Activated CD4-positive, alpha-beta T cell treated with anti-CD3 and anti-CD28 coated beads for 36 hours (primary cell): Measurements from ENCODE around the gene COL5A1. TPM values are rescaled to one million over a fixed set of nuclear protein-coding genes. Genes with fewer than 3 reads are reported as not detected.

ENCODE experiments used
- ATAC-seq: fragments of 200-7000 bp; cut with Tn5 transposase; one replicate; pipeline ENCODE4 v1.10.0; 2021; ENCODE audit warnings: mild to moderate bottlenecking, moderate library complexity
- CTCF ChIA-PET: fragments of 350-600 bp; sonication (Branson Sonifier 250); formaldehyde crosslinking; loops from one replicate; lab custom pipeline; 2021; ENCODE audit warnings: antibody characterized with exemption; lab: Charles Lee
- POLR2A ChIA-PET: fragments of 350-600 bp; sonication (Branson Sonifier 250); formaldehyde crosslinking; loops from one replicate; lab custom pipeline; 2021; ENCODE audit warnings: antibody characterized with exemption, inconsistent platforms; lab: Charles Lee
- DNase-seq: peaks from one replicate; pipeline ENCODE4 v3.0.0-alpha.2; 2020
- H3K27ac Mint-ChIP-seq: one replicate; pipeline ENCODE4 v1.8.0; 2021; ENCODE audit warnings: mixed read lengths
- H3K27me3 Mint-ChIP-seq: one replicate; pipeline ENCODE4 v1.8.0; 2021; ENCODE audit warnings: mixed read lengths
- H3K36me3 Mint-ChIP-seq: one replicate; pipeline ENCODE4 v1.8.0; 2021; ENCODE audit warnings: low read depth, mixed read lengths
- H3K4me1 Mint-ChIP-seq: one replicate; pipeline ENCODE4 v1.8.0; 2021; ENCODE audit warnings: mixed read lengths
- H3K4me3 Mint-ChIP-seq: one replicate; pipeline ENCODE4 v1.8.0; 2021; ENCODE audit warnings: mild to moderate bottlenecking, moderate library complexity, mixed read lengths
- H3K9me3 Mint-ChIP-seq: one replicate; pipeline ENCODE4 v1.8.0; 2021; ENCODE audit warnings: low read depth, mixed read lengths
- intact Hi-C, 2 experiments: fragments of 100-400 bp; cut with DNase I in 1 of 2; cut with micrococcal nuclease in 1 of 2; formaldehyde crosslinking; loops; one replicate each; pipeline versions ENCODE4 v1.14.2 to v1.15.1; 2022 to 2024; cut with DNase I, micrococcal nuclease
- total RNA-seq, 2 experiments: library from RNA; stranded (reverse); gene quantifications; one replicate each; pipeline ENCODE4 v1.2.3, GENCODE V29; 2021

The COL5A1 gene
- under 1 TPM; 0.07 to 0.16 TPM for total RNA-seq

DNA sequence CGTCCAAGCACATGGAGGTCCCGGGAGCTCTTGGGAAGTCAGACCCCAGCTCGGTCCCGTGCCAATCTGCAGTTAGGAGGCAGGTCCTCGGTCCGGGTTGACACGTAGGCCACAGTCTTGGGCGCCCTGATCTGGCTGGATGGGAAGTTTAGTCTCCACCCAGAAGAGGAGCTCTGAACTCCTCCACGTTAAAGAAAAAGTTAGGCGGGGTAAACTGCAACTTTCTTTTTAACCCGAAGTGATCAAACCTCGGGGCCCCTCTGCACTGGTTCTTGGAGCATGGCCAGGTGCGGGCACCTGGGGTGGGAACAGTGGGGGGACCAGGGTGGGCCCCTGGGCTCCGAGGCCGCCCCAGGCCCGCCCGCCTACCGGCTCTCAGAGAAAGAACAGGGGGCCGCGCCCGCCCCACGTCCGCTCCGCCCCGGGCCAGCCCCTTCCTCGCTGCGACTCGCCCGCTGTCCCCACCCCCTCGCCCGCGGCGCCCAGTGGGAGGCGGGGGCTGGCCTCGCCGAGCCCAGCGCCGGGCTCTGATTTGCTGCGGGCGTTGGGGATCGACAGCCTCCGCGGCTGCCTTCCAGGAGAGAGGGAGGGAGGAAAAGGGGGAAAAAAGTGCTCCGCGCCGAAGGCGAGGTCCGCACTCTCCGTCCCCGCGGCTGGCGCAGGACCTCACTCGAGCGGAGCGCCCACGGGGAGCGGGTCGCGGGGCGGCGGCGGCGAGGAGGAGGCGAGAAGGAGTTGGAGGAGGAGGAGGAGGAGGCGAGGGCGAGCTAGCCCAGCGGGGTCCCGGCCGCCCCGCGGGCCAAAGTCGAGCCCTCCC is at the start of gene COL5A1:
COL5A1 (plus strand) TSS at position 631 of the 817 bp plus-strand sequence. CDS start 385 bp downstream, outside the sequence.
- POLR2A ChIA-PET, result no interaction called here
- CTCF ChIA-PET, result no interaction called here
- H3K4me1 Mint-ChIP-seq, result peaks cover 2% of the 10 kb centered on the region
- no peak within 1 kb of the TSS for H3K4me3 Mint-ChIP-seq
- peak; percentile 90 for ATAC-seq
- DNase-seq, result peak; percentile 62
- no peaks in the 10 kb centered on the region for H3K36me3 Mint-ChIP-seq
- no peak within 1 kb of the TSS for H3K27ac Mint-ChIP-seq
- peaks cover 13% of the 10 kb centered on the region for H3K27me3 Mint-ChIP-seq
- H3K9me3 Mint-ChIP-seq, result no peaks in the 10 kb centered on the region
- intact Hi-C loops, result loop anchor here in 1 of 2 experiments (5.0 kb wide), 1 partner anchor 194 kb away; no protein-coding TSS in a partner anchor

DNA sequence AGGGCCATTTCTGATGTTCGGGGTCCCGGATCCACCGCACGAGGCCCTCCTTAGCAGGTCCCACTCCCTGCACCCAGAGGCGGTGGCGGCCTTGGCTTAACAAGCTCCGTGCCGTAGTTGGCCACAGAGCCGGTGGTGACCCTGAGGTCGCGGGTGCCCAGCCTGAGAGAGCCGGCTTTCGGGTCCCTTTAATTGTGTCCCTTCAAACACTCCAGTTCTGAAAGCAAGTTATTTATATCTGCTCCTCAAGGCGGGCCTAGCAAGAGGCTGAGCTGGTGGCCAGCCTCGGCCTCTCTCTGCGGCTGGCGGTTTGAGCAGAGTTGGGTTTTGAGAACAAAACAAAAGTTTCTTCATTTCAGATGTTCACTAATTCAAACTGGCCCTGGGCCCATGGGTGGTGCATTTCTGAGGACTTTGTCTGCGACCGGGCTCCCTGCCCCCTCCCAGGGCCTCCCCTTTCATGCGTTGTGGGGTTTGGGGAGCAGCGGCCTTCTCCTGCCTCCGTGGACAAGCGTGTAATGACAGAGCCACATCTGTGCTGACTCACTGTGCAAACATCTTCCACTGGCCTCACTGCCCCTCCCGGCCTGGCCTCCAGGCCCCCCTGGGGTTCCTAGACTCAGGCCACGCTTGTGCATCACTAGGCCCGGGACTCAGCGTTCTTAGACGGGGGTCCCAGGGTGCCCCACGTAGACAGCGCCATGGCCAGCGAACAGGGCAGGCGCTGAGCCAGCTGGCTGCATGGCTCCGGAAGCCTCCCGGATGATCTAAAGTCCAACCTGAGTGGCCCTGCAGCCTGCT is 49.4 kb upstream of the COL5A1 start:
- ChIA-PET POLR2A (no interaction called here), CTCF (no interaction called here)
- Mint-ChIP-seq H3K27me3 (peaks cover 8% of the 10 kb centered on the region), H3K4me1 (no peaks in the 10 kb centered on the region), H3K27ac (no peak overlapping the region), H3K4me3 (no peak overlapping the region), H3K36me3 (no peaks in the 10 kb centered on the region), H3K9me3 (no peaks in the 10 kb centered on the region)
- no peak for ATAC-seq
- DNase-seq, result no peak
- intact Hi-C loops, result no loop called here

GRCh38 chr9:134592819-134593200 is 48.8 kb upstream of the COL5A1 start:
- ATAC-seq (no peak), DNase-seq (no peak)
- ChIA-PET POLR2A (no interaction called here), CTCF (no interaction called here)
- Mint-ChIP-seq H3K9me3 (no peaks in the 10 kb centered on the region), H3K27ac (no peak overlapping the region), H3K4me1 (no peaks in the 10 kb centered on the region), H3K4me3 (no peak overlapping the region), H3K36me3 (no peaks in the 10 kb centered on the region), H3K27me3 (peaks cover 8% of the 10 kb centered on the region)
- intact Hi-C loops, result no loop called here

DNA sequence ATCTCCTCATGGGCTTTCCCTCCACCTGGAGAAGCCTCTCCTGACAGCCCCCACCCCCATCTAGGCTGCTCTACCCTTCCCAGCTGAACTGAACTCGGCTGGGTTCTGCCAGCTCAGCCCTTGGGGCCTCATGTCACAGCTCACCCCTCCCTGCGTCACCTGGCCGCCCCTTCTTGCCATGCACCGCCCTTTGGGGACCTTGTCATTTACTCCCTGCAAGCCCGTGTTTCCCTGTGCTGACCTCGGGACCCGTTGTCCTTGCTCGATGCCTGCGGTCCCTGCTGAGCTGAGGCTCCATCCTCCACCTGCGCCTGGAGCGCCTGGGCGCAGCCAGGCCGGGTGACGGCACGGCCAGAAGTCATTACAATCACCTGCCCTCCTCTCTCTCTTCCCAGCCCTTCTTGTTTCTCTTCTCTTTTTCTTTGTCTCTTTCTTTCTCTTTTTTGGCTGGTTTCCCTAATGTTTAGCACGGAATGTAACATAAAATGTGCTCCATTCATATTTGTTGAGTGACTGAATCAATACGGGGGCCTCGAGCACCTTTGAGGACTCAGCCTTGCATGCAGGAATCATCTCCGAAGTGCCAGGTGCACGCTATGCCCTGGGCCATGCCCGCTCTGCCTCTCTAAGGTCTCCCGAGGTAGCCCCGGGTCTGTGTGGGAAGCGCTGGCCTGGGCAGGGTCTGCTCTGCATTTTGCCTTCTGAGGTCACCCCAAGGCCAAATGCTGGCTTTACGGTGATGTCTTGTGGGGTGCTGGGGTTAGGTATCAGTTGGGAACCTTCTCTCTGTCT is 48.1 kb upstream of the COL5A1 start:
- H3K27ac Mint-ChIP-seq, result no peak overlapping the region
- DNase-seq (no peak), ATAC-seq (no peak)
- no peaks in the 10 kb centered on the region for H3K9me3 Mint-ChIP-seq
- ChIA-PET CTCF (no interaction called here), POLR2A (no interaction called here)
- intact Hi-C loops, result no loop called here
- H3K27me3 Mint-ChIP-seq, result peaks cover 8% of the 10 kb centered on the region
- H3K36me3 Mint-ChIP-seq, result no peaks in the 10 kb centered on the region
- H3K4me3 Mint-ChIP-seq, result no peak overlapping the region
- H3K4me1 Mint-ChIP-seq, result no peaks in the 10 kb centered on the region

DNA sequence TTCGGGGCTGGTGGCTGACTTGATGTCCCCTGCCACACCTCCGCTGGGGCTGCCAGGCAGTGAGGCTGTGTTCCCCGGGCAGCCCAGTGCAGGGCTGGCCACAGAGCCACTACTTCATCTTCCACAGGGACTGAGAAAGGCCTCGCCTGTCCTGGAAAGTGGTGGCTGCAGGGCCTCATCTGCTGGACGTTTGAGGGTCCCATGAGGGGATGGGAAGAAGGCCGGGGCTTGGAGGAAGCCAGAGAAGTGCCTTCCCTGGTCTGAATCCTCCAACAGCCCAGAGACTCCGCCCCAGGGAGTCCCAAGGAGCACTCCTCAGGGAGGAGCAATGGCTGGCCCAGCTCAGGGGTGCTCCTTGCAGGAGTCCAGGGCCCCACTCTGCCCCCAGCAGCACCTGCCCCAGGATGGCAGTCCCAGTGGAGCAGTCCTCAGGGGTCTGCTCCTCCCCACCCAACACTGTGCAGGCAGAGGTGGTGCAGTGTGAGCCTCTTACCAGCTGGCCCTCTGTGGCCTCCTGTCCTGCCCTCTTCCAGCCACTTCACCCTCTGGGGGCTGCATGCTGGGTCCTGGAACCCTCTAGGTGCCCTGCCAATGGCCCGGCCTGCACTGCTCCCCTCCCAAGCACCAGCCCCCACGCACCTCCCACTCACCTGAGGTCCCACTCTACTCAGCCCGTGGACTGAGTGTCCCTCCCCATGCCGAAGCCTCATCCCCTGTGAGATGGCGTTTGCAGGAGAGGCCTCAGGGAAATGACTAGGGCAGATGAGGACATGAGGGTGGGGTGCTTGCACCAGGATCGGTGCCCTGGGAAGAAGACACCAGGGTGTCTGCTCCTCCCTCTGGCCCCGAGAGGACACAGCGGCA is 47.3 kb upstream of the COL5A1 start:
- H3K9me3 Mint-ChIP-seq, result no peaks in the 10 kb centered on the region

GRCh38 chr9:134595014-134595413 is 46.6 kb upstream of the COL5A1 start:
- CTCF ChIA-PET, result no interaction called here

More for the DNA sequence above, 47.3 kb upstream of the COL5A1 start:
- CTCF ChIA-PET, result no interaction called here
- POLR2A ChIA-PET, result no interaction called here
- H3K27me3 Mint-ChIP-seq, result peaks cover 8% of the 10 kb centered on the region
- DNase-seq (no peak), ATAC-seq (no peak)
- no peak overlapping the region for H3K4me3 Mint-ChIP-seq
- H3K36me3 Mint-ChIP-seq, result no peaks in the 10 kb centered on the region
- H3K27ac Mint-ChIP-seq, result no peak overlapping the region
- intact Hi-C loops, result no loop called here
- no peaks in the 10 kb centered on the region for H3K4me1 Mint-ChIP-seq

GRCh38 chr9:134597041-134597913 is 44.3 kb upstream of the COL5A1 start:
- Mint-ChIP-seq H3K9me3 (no peaks in the 10 kb centered on the region), H3K4me3 (no peak overlapping the region), H3K27ac (no peak overlapping the region), H3K36me3 (no peaks in the 10 kb centered on the region), H3K4me1 (no peaks in the 10 kb centered on the region), H3K27me3 (peaks cover 4% of the 10 kb centered on the region)
- no peak for ATAC-seq
- ChIA-PET POLR2A (no interaction called here), CTCF (no interaction called here)
- intact Hi-C loops, result no loop called here
- DNase-seq, result no peak

More at GRCh38 chr9:134595014-134595413, 46.6 kb upstream of the COL5A1 start:
- intact Hi-C loops, result no loop called here
- DNase-seq (no peak), ATAC-seq (no peak)
- H3K27me3 Mint-ChIP-seq, result peaks cover 4% of the 10 kb centered on the region
- H3K4me1 Mint-ChIP-seq, result no peaks in the 10 kb centered on the region
- no peaks in the 10 kb centered on the region for H3K9me3 Mint-ChIP-seq
- H3K27ac Mint-ChIP-seq, result no peak overlapping the region
- H3K36me3 Mint-ChIP-seq, result no peaks in the 10 kb centered on the region
- POLR2A ChIA-PET, result no interaction called here
- no peak overlapping the region for H3K4me3 Mint-ChIP-seq

DNA sequence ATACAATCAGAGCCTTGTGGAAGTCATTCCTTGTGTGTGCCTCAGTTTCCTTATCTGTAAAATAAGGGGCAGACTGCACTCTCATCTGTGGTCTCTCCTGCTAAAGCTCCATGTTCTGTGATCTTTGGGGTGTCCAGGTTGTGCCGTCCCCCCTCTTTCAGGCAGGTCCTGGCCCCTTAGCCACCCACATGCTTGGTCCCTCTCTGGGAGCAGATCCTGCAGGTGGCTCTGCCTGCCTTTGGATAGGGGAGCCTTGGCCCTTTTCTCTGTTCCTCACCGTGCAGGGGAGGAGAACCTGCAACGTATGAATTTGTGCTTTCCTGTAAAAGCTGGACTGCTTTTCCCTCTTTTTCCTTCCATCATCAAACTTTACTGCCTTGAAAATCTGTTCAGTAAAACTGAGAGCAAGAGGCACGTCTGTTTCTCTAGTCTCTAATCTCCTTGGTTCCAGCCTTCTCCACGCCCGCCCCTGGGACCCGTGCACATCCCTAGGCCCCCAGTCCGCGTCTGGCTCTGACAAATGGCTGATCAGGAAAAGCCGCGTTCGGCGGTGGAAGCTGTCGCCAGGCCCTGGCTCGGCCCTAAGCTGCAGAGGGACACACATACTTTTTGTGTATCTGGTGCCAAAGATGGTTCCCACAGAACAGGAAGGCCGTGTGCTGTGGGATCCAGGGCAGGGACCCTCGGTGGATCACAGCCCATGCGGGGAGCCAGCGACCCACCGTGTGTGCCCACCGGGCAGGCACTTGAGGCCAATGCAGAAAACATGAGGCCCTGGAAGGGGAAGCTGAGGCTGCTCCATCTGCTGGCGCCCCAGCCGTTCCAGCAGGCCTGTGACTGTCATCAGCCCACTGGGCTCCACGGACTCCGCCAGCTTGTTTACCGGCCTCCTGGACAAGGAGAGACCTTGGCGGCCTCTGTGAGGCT is 43.4 kb upstream of the COL5A1 start:
- DNase-seq (no peak), ATAC-seq (no peak)
- no peaks in the 10 kb centered on the region for H3K4me1 Mint-ChIP-seq
- no peaks in the 10 kb centered on the region for H3K9me3 Mint-ChIP-seq
- H3K36me3 Mint-ChIP-seq, result no peaks in the 10 kb centered on the region
- H3K4me3 Mint-ChIP-seq, result no peak overlapping the region
- intact Hi-C loops, result no loop called here
- H3K27me3 Mint-ChIP-seq, result peaks cover 4% of the 10 kb centered on the region
- CTCF ChIA-PET, result no interaction called here
- POLR2A ChIA-PET, result no interaction called here
- H3K27ac Mint-ChIP-seq, result no peak overlapping the region

DNA sequence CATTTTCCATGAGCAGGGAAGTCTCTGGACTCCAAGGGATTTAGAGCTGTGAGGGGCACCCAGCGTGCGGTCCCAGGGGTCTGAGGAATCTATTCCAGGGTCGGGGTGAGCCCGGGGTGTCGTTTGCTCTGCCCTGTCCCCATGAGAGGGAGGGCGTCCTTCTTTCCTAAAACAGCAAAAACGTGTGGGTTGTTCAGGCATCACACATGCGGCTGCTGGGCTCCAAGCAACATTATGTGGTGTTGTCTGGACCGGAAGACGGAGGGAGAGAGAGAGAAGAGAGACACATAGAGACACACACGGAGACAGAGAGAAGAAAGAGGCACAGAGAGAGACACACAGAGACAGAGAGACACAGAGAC is 42.7 kb upstream of the COL5A1 start:
- ATAC-seq (no peak), DNase-seq (no peak)
- ChIA-PET POLR2A (no interaction called here), CTCF (no interaction called here)
- H3K4me1 Mint-ChIP-seq, result no peaks in the 10 kb centered on the region
- H3K36me3 Mint-ChIP-seq, result no peaks in the 10 kb centered on the region
- no peaks in the 10 kb centered on the region for H3K9me3 Mint-ChIP-seq
- H3K27ac Mint-ChIP-seq, result no peak overlapping the region
- intact Hi-C loops, result no loop called here
- H3K27me3 Mint-ChIP-seq, result no peaks in the 10 kb centered on the region
- H3K4me3 Mint-ChIP-seq, result no peak overlapping the region
